Lower lobe of right lung (tissue), 2 donors: ENCODE measurements around the gene SLC35G2. TPM values are rescaled to one million over a fixed set of nuclear protein-coding genes. Genes with fewer than 3 reads are reported as not detected.
"Not testable (repeated sequence)": the region's sequence is repeated elsewhere in the genome, so short reads cannot be mapped to it uniquely, and the experiment has no call there.

Experiments used
- ATAC-seq, 2 donors: fragments of 200-7000 bp; cut with Tn5 transposase; one replicate each; pipeline ENCODE4 v1.9.1; 2020 to 2022; ENCODE audit warnings: mild to moderate bottlenecking in 2 of 2, moderate library complexity in 2 of 2
- DNase-seq: peaks from one replicate; pipeline ENCODE4 v3.0.0-alpha.2; 2020
- H3K27ac ChIP-seq: fragments of 200-600 bp; one replicate; pipeline ENCODE4 v1.8.0; 2022
- H3K27me3 ChIP-seq: fragments of 200-600 bp; one replicate; pipeline ENCODE4 v1.8.0; 2022; ENCODE audit warnings: low read depth
- H3K36me3 ChIP-seq: fragments of 200-600 bp; one replicate; pipeline ENCODE4 v1.8.0; 2022; ENCODE audit warnings: mild to moderate bottlenecking
- H3K4me1 ChIP-seq: fragments of 200-600 bp; one replicate; pipeline ENCODE4 v1.8.0; 2022
- H3K4me3 ChIP-seq: fragments of 200-600 bp; one replicate; pipeline ENCODE4 v1.8.0; 2022; ENCODE audit warnings: mild to moderate bottlenecking
- H3K9me3 ChIP-seq: fragments of 200-600 bp; one replicate; pipeline ENCODE4 v1.8.0; 2022
- CTCF ChIP-seq: fragments of 200-600 bp; IDR thresholded peaks from one replicate; pipeline ENCODE4 v1.8.0; 2022; ENCODE audit warnings: antibody characterized with exemption, mild to moderate bottlenecking
- intact Hi-C: fragments of 100-400 bp; cut with DNase I; formaldehyde crosslinking; loops from one replicate; pipeline ENCODE4 v1.11.0; 2022
- total RNA-seq: library from RNA; stranded (reverse); fragmentation: NEBNext Ultra II Directional; extraction: Animal tissue kit (Norgen Biotek cat#: 25700); gene quantifications from one replicate; pipeline ENCODE4 v1.2.1, GENCODE V29; 2021
- donor health status: DM: no; HTN: yes; CAD: no; lungs with severe emphysema.

SLC35G2 gene
- total RNA-seq, 1 donor from 2014 or later: 5.7 TPM

- Histone ChIP-seq H3K27ac (peak overlapping the region; percentile 10), H3K4me1 (peaks cover 44% of the 10 kb centered on the region)
- intact Hi-C loops: no loop called here
Observed at GRCh38 chr3:136898549-136898948, 79.6 kb downstream of the SLC35G2 start.

GRCh38 chr3:136898954-136899353 is 80.0 kb downstream of the SLC35G2 start:
- no peak for TF ChIP-seq CTCF
- DNase-seq (no peak), ATAC-seq (no peak)
- Histone ChIP-seq H3K27ac (no peak overlapping the region), H3K9me3 (peaks cover 10% of the 10 kb centered on the region), H3K36me3 (no peaks in the 10 kb centered on the region), H3K4me3 (no peak overlapping the region), H3K27me3 (no peaks in the 10 kb centered on the region), H3K4me1 (peaks cover 40% of the 10 kb centered on the region)
- intact Hi-C loops: no loop called here

More at GRCh38 chr3:136898549-136898948, 79.6 kb downstream of the SLC35G2 start:
- H3K36me3 ChIP-seq: no peaks in the 10 kb centered on the region
- ATAC-seq (no peak), DNase-seq (no peak)
- no peak for TF ChIP-seq CTCF
- no peak overlapping the region for H3K4me3 ChIP-seq
- H3K9me3 ChIP-seq: peaks cover 6% of the 10 kb centered on the region
- H3K27me3 ChIP-seq: no peaks in the 10 kb centered on the region

- H3K36me3 ChIP-seq: no peaks in the 10 kb centered on the region
- TF ChIP-seq CTCF: no peak
- peaks cover 16% of the 10 kb centered on the region for H3K9me3 ChIP-seq
- H3K27ac ChIP-seq: no peak overlapping the region
- intact Hi-C loops: no loop called here
- H3K27me3 ChIP-seq: no peaks in the 10 kb centered on the region
- ATAC-seq (no peak), DNase-seq (no peak)
- peaks cover 34% of the 10 kb centered on the region for H3K4me1 ChIP-seq
- no peak overlapping the region for H3K4me3 ChIP-seq
Observed at GRCh38 chr3:136899622-136900158, 80.8 kb downstream of the SLC35G2 start.

GRCh38 chr3:136900694-136901093 is 81.8 kb downstream of the SLC35G2 start:
- H3K36me3 ChIP-seq, ATAC-seq, H3K27me3 ChIP-seq, DNase-seq, intact Hi-C loops, H3K27ac ChIP-seq, H3K4me3 ChIP-seq: not testable (repeated sequence)
- H3K9me3 ChIP-seq: peaks cover 16% of the 10 kb centered on the region
- peaks cover 29% of the 10 kb centered on the region for H3K4me1 ChIP-seq

- H3K9me3 ChIP-seq: peaks cover 16% of the 10 kb centered on the region
- H3K27ac ChIP-seq: no peak overlapping the region
- no peaks in the 10 kb centered on the region for H3K27me3 ChIP-seq
- no peaks in the 10 kb centered on the region for H3K36me3 ChIP-seq
- no peak for ATAC-seq
- H3K4me3 ChIP-seq: no peak overlapping the region
- no peak for DNase-seq
- H3K4me1 ChIP-seq: peaks cover 31% of the 10 kb centered on the region
- TF ChIP-seq CTCF: no peak
- intact Hi-C loops: no loop called here
Observed at GRCh38 chr3:136901391-136901790, 82.5 kb downstream of the SLC35G2 start.

GRCh38 chr3:136902530-136902929 is 83.6 kb downstream of the SLC35G2 start:
- DNase-seq, ATAC-seq, H3K36me3 ChIP-seq, H3K27me3 ChIP-seq, H3K27ac ChIP-seq, H3K4me3 ChIP-seq, intact Hi-C loops: not testable (repeated sequence)
- Histone ChIP-seq H3K9me3 (peaks cover 16% of the 10 kb centered on the region), H3K4me1 (peaks cover 41% of the 10 kb centered on the region)
